HG02938 (cell line): ENCODE data around the gene ERC2.

Experiments used
- ATAC-seq: cut with Tn5 transposase; IDR thresholded peaks from one replicate; pipeline ENCODE4 v1.9.1; 2021; ENCODE audit warnings: mild to moderate bottlenecking, moderate library complexity; ENCODE audit not compliant: unreplicated experiment

The ERC2 gene

GRCh38 chr3:55609230-55609827 lies 858.9 kb downstream of the ERC2 start:
- ATAC-seq: no peak

GRCh38 chr3:55608301-55608937 lies 859.8 kb downstream of the ERC2 start:
- no peak for ATAC-seq

GRCh38 chr3:55607844-55608243 lies 860.4 kb downstream of the ERC2 start:
- peak; percentile 95 for ATAC-seq

GRCh38 chr3:55607175-55607574 lies 861.1 kb downstream of the ERC2 start:
- no peak for ATAC-seq

- ATAC-seq: no peak
Observed at GRCh38 chr3:55605443-55606236, 862.6 kb downstream of the ERC2 start.

- no peak for ATAC-seq
Observed at GRCh38 chr3:55604846-55605245, 863.4 kb downstream of the ERC2 start.

- ATAC-seq: no peak
Observed at GRCh38 chr3:55604402-55604801, 863.9 kb downstream of the ERC2 start.

GRCh38 chr3:55601366-55602080 lies 866.7 kb downstream of the ERC2 start:
- no peak for ATAC-seq

GRCh38 chr3:55598224-55598623 lies 870.0 kb downstream of the ERC2 start:
- ATAC-seq: no peak

GRCh38 chr3:55597641-55598040 lies 870.6 kb downstream of the ERC2 start:
- no peak for ATAC-seq

GRCh38 chr3:55596212-55596611 lies 872.1 kb downstream of the ERC2 start:
- ATAC-seq: no peak

GRCh38 chr3:55595420-55595819 lies 872.8 kb downstream of the ERC2 start:
- ATAC-seq: no peak

GRCh38 chr3:55592572-55592971 lies 875.7 kb downstream of the ERC2 start:
- ATAC-seq: no peak

GRCh38 chr3:55591888-55592287 lies 876.4 kb downstream of the ERC2 start:
- ATAC-seq: no peak

- ATAC-seq: no peak
Observed at GRCh38 chr3:55588146-55588765, 880.0 kb downstream of the ERC2 start.

- no peak for ATAC-seq
Observed at GRCh38 chr3:55585856-55586255, 882.4 kb downstream of the ERC2 start.

- no peak for ATAC-seq
Observed at GRCh38 chr3:55584716-55585368, 883.4 kb downstream of the ERC2 start.

- no peak for ATAC-seq
Observed at GRCh38 chr3:55584030-55584429, 884.2 kb downstream of the ERC2 start.

GRCh38 chr3:55583475-55583874 lies 884.8 kb downstream of the ERC2 start:
- ATAC-seq: no peak

GRCh38 chr3:55579496-55579895 lies 888.8 kb downstream of the ERC2 start:
- ATAC-seq: no peak
